MM.1S (cell line): ENCODE results near the gene GCLC.

Experiments
- DNase-seq: peaks from one replicate; pipeline ENCODE4 v3.0.0-alpha.2; 2015
- H2AFZ ChIP-seq: fragments of 300-600 bp; sonication (generic); 2 replicates; pipeline ENCODE4 v1.6.0; 2016; ENCODE audit warnings: antibody characterized with exemption, low read length
- H3F3A ChIP-seq: fragments of 300-600 bp; sonication (generic); 2 replicates; pipeline ENCODE4 v1.6.1; 2016; ENCODE audit warnings: mild to moderate bottlenecking, antibody characterized with exemption, low read length, moderate library complexity, mixed read lengths; ENCODE audit not compliant: insufficient read depth
- H3K27ac ChIP-seq: fragments of 300-600 bp; sonication (generic); 2 replicates; pipeline ENCODE4 v1.5.1; 2016; ENCODE audit warnings: mild to moderate bottlenecking, low read length
- H3K27me3 ChIP-seq: fragments of 300-600 bp; sonication (generic); replicated peaks from 2 replicates; pipeline ENCODE4 v1.6.0; 2016; ENCODE audit warnings: low read length; ENCODE audit not compliant: insufficient read depth
- H3K36me3 ChIP-seq: fragments of 300-600 bp; sonication (generic); replicated peaks from 2 replicates; pipeline ENCODE4 v1.6.1; 2016; ENCODE audit warnings: mild to moderate bottlenecking, low read length, mixed read lengths; ENCODE audit not compliant: insufficient read depth
- H3K4me1 ChIP-seq: fragments of 300-600 bp; sonication (generic); 2 replicates; pipeline ENCODE4 v1.6.1; 2016; ENCODE audit warnings: low read length, mixed read lengths
- H3K4me2 ChIP-seq: fragments of 300-600 bp; sonication (generic); 2 replicates; pipeline ENCODE4 v1.6.0; 2016; ENCODE audit warnings: low read depth, low read length
- H3K4me3 ChIP-seq: fragments of 300-600 bp; sonication (generic); 2 replicates; pipeline ENCODE4 v1.5.1; 2016; ENCODE audit warnings: low read length, mixed read lengths
- H3K79me2 ChIP-seq: fragments of 300-600 bp; sonication (generic); 2 replicates; pipeline ENCODE4 v1.6.1; 2016; ENCODE audit warnings: mixed run types, low read length, mixed read lengths
- H3K9ac ChIP-seq: fragments of 300-600 bp; sonication (generic); 2 replicates; pipeline ENCODE4 v1.6.1; 2016; ENCODE audit warnings: low read length, mixed read lengths
- H3K9me2 ChIP-seq: fragments of 300-600 bp; sonication (generic); replicated peaks from 2 replicates; pipeline ENCODE4 v1.6.1; 2016; ENCODE audit warnings: mild to moderate bottlenecking, low read length, mixed read lengths; ENCODE audit not compliant: insufficient read depth
- H3K9me3 ChIP-seq: fragments of 300-600 bp; sonication (generic); replicated peaks from 2 replicates; pipeline ENCODE4 v1.6.1; 2016; ENCODE audit warnings: mild to moderate bottlenecking, low read length, mixed read lengths; ENCODE audit not compliant: insufficient read depth
- H4K20me1 ChIP-seq: fragments of 300-600 bp; sonication (generic); 2 replicates; pipeline ENCODE4 v1.6.1; 2016; ENCODE audit warnings: mild to moderate bottlenecking, low read length, moderate library complexity, mixed read lengths; ENCODE audit not compliant: insufficient read depth
- EZH2 ChIP-seq: fragments of 300-600 bp; sonication (generic); optimal IDR thresholded peaks from 2 replicates; pipeline ENCODE3; 2017; ENCODE audit warnings: low read depth, mild to moderate bottlenecking, antibody characterized with exemption, low read length, mixed read lengths
- EZH2phosphoT487 ChIP-seq: fragments of 300-600 bp; sonication (generic); IDR thresholded peaks from 2 replicates; pipeline ENCODE4 v1.6.1; 2018; ENCODE audit warnings: antibody characterized with exemption, low read length
- TF ChIP-seq, protein P1 (sequence below): fragments of 300-600 bp; sonication (generic); IDR thresholded peaks from 2 replicates; pipeline ENCODE4 v1.5.1; 2016; ENCODE audit warnings: antibody characterized with exemption, low read length, mixed read lengths

GCLC gene

GRCh38 chr6:53529324-53530036 is 15.4 kb downstream of the GCLC start:
- Histone ChIP-seq H3K4me1 (no peaks in the 10 kb centered on the region), H3F3A (no peaks in the 10 kb centered on the region), H3K27me3 (no peaks in the 10 kb centered on the region), H3K9me3 (no peaks in the 10 kb centered on the region), H3K27ac (no peak overlapping the region), H3K9ac (no peak overlapping the region), H4K20me1 (no peaks in the 10 kb centered on the region), H2AFZ (no peak overlapping the region), H3K4me3 (no peak overlapping the region), H3K9me2 (no peaks in the 10 kb centered on the region), H3K79me2 (peaks cover 27% of the 10 kb centered on the region; the same call in 1 of the 2 replicates), H3K36me3 (no peaks in the 10 kb centered on the region), H3K4me2 (no peak overlapping the region)
- TF ChIP-seq, protein P1, sequence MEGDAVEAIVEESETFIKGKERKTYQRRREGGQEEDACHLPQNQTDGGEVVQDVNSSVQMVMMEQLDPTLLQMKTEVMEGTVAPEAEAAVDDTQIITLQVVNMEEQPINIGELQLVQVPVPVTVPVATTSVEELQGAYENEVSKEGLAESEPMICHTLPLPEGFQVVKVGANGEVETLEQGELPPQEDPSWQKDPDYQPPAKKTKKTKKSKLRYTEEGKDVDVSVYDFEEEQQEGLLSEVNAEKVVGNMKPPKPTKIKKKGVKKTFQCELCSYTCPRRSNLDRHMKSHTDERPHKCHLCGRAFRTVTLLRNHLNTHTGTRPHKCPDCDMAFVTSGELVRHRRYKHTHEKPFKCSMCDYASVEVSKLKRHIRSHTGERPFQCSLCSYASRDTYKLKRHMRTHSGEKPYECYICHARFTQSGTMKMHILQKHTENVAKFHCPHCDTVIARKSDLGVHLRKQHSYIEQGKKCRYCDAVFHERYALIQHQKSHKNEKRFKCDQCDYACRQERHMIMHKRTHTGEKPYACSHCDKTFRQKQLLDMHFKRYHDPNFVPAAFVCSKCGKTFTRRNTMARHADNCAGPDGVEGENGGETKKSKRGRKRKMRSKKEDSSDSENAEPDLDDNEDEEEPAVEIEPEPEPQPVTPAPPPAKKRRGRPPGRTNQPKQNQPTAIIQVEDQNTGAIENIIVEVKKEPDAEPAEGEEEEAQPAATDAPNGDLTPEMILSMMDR, result no peak
- TF ChIP-seq EZH2, result no peak
- TF ChIP-seq EZH2phosphoT487, result no peak
- no peak for DNase-seq

GRCh38 chr6:53528107-53528506 is 16.8 kb downstream of the GCLC start:
- no peak overlapping the region for H3K4me3 ChIP-seq
- no peaks in the 10 kb centered on the region for H3K27me3 ChIP-seq
- H3K27ac ChIP-seq, result no peak overlapping the region
- no peaks in the 10 kb centered on the region for H3K4me1 ChIP-seq
- no peaks in the 10 kb centered on the region for H3F3A ChIP-seq
- no peaks in the 10 kb centered on the region for H3K9me2 ChIP-seq
- H3K79me2 ChIP-seq, result peaks cover 27% of the 10 kb centered on the region; the same call in 1 of the 2 replicates
- no peak for TF ChIP-seq EZH2phosphoT487
- TF ChIP-seq, protein P1, result no peak
- TF ChIP-seq EZH2, result no peak
- no peak overlapping the region for H3K9ac ChIP-seq
- H4K20me1 ChIP-seq, result no peaks in the 10 kb centered on the region
- no peak for DNase-seq
- no peak overlapping the region for H2AFZ ChIP-seq
- H3K36me3 ChIP-seq, result no peaks in the 10 kb centered on the region
- H3K4me2 ChIP-seq, result no peak overlapping the region
- H3K9me3 ChIP-seq, result no peaks in the 10 kb centered on the region

DNA sequence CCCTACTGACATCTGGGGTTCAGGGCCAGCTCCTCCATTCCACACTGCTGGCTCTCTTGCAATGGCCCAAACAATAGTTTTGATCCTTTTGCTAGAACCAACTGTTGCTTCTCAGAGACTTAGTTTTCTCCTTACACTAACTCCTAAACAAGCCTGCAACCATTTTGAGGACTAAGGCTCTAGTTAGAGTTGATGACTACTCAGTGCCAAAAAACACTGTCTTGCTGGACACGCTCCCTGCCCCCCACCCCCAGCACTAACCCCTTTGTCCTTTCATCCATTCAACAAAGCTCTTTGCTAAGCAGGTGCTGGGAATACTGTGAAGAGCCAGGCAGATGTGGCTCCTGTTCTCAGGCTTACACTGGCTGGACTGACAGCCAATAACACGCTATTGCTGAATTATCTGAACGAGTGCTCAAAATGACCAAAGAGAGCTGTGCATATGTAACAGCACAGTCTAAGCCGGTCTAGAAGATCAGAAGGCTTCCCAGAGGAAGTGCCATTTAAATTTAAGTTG is 17.6 kb downstream of the GCLC start:
- Histone ChIP-seq H3K27me3 (no peaks in the 10 kb centered on the region), H3K9me2 (no peaks in the 10 kb centered on the region), H3K4me3 (no peak overlapping the region), H3F3A (no peaks in the 10 kb centered on the region), H4K20me1 (no peaks in the 10 kb centered on the region), H2AFZ (no peak overlapping the region), H3K27ac (no peak overlapping the region), H3K79me2 (peaks cover 19% of the 10 kb centered on the region; the same call in 1 of the 2 replicates), H3K36me3 (no peaks in the 10 kb centered on the region), H3K9ac (no peak overlapping the region), H3K4me1 (no peaks in the 10 kb centered on the region), H3K4me2 (no peak overlapping the region), H3K9me3 (no peaks in the 10 kb centered on the region)
- DNase-seq, result no peak
- no peak for TF ChIP-seq EZH2
- no peak for TF ChIP-seq EZH2phosphoT487
- TF ChIP-seq, protein P1, result no peak
